Thoracic aorta (tissue), 2 donors: ENCODE measurements around the gene COPZ2. TPM values are rescaled to one million over a fixed set of nuclear protein-coding genes. Genes with fewer than 3 reads are reported as not detected.
"Not testable (repeated sequence)": the region's sequence is repeated elsewhere in the genome, so short reads cannot be mapped to it uniquely, and the experiment has no call there.

Experiments
- ATAC-seq: fragments of 150-250 bp; one replicate; pipeline ENCODE4 v1.8.0; 2017; ENCODE audit warnings: low read depth; ENCODE audit not compliant: insufficient number of reproducible peaks, low FRiP score
- DNase-seq: peaks from one replicate; pipeline ENCODE4 v3.0.0-alpha.2; 2020; ENCODE audit warnings: low spot score
- H3K27ac ChIP-seq, 2 donors: fragments of 200-600 bp; sonication (generic); 1 replicate in 1 of 2; 2 replicates in 1 of 2; pipeline ENCODE4 v1.5.1; 2016; ENCODE audit warnings: mild to moderate bottlenecking in 2 of 2, moderate library complexity in 2 of 2
- H3K27me3 ChIP-seq: fragments of 200-600 bp; sonication (generic); replicated peaks from 2 replicates; pipeline ENCODE4 v1.6.0; 2016; ENCODE audit warnings: mild to moderate bottlenecking; ENCODE audit not compliant: insufficient read depth
- H3K36me3 ChIP-seq: fragments of 200-600 bp; sonication (generic); one replicate; pipeline ENCODE4 v1.5.1; 2016
- H3K4me1 ChIP-seq, 2 donors: fragments of 200-600 bp; sonication (generic); 1 replicate in 1 of 2; 2 replicates in 1 of 2; pipeline versions ENCODE4 v1.5.1 to v1.6.0; 2016; ENCODE audit warnings: low read depth in 2 of 2, mild to moderate bottlenecking in 1 of 2; ENCODE audit not compliant: control insufficient read depth in 1 of 2
- H3K4me3 ChIP-seq: fragments of 200-600 bp; sonication (generic); 2 replicates; pipeline ENCODE4 v1.5.1; 2016; ENCODE audit warnings: mild to moderate bottlenecking
- H3K9me3 ChIP-seq: fragments of 200-600 bp; sonication (generic); 2 replicates; pipeline ENCODE4 v1.5.1; 2016
- CTCF ChIP-seq: fragments of 200-600 bp; sonication (generic); IDR thresholded peaks from one replicate; pipeline ENCODE4 v1.5.1; 2019; ENCODE audit warnings: antibody characterized with exemption
- total RNA-seq, 2 donors: library from RNA; depleted of rRNA; stranded (reverse); fragments of >200 nt; gene quantifications; one replicate each; pipeline versions ENCODE4 v1.1.0 to v1.2.3, GENCODE V29; 2016

Gene COPZ2
- total RNA-seq, 2 donors from 2014 or later: 46.8 to 70.9 TPM

- Histone ChIP-seq H3K27me3 (no peaks in the 10 kb centered on the region), H3K27ac (peak overlapping the region; percentile 66), H3K4me3 (peak overlapping the region; percentile 74), H3K36me3 (no peaks in the 10 kb centered on the region), H3K4me1 (peaks cover 4 to 16% of the 10 kb centered on the region in 2 donors), H3K9me3 (no peaks in the 10 kb centered on the region)
- no peak for TF ChIP-seq CTCF
- ATAC-seq (no peak), DNase-seq (no peak)
Observed at GRCh38 chr17:48036693-48037035, 933 bp downstream of the COPZ2 start.

- not testable (repeated sequence) for H3K9me3 ChIP-seq, DNase-seq, H3K4me3 ChIP-seq, H3K27me3 ChIP-seq, ATAC-seq, H3K27ac ChIP-seq, H3K36me3 ChIP-seq
- peaks cover 4 to 24% of the 10 kb centered on the region in 2 donors for H3K4me1 ChIP-seq
Observed at GRCh38 chr17:48034734-48035133, 2.9 kb downstream of the COPZ2 start.

GRCh38 chr17:48031966-48032365 is 5.6 kb downstream of the COPZ2 start:
- Histone ChIP-seq H3K27me3 (no peaks in the 10 kb centered on the region), H3K9me3 (no peaks in the 10 kb centered on the region), H3K27ac (no peak overlapping the region), H3K36me3 (no peaks in the 10 kb centered on the region), H3K4me3 (no peak overlapping the region), H3K4me1 (peaks cover 0 to 16% of the 10 kb centered on the region in 2 donors)
- no peak for TF ChIP-seq CTCF
- ATAC-seq: no peak
- no peak for DNase-seq

DNA sequence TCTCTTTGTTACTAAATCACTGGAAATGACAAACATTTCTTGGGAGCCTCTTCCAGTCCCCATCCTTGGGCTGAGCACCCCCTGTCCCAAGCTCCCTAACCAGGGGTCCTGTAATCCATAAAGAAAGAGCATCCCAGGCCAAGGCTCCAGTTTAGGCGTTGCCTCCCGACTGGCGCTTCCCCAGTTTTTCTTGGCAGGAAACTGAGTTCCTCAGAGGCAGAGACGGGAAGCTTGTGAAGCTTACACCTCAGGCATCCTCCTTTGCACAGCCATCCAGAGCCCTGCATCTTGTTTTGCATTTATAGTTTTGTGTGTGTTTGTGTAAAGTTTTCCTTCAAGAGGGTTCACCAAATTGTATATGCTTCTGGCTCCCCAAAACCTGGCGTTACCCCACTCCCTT is 7.1 kb downstream of the COPZ2 start:
- no peak for TF ChIP-seq CTCF
- DNase-seq: no peak
- no peak for ATAC-seq

DNA sequence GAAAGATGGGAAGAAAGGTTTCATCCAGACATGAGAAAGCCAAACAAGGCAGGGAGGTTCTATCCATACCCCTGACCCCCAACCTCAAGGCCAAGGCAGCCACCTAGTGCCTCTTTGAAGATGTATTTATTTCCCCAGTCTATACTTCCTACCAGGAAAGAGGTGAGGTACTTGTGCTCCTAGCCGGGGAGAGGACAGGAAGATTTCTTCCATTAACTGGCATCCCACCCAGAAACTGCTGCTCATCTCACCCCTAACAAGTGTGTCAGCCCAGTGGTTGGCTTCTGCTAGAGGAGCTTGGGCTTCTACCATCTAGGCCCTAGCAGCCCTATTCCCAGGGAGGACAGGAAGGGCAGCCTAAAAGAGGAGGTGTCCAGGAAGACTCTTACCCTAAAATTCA is 8.9 kb downstream of the COPZ2 start:
- no peaks in the 10 kb centered on the region for H3K9me3 ChIP-seq
- no peaks in the 10 kb centered on the region for H3K36me3 ChIP-seq
- ATAC-seq: no peak
- peaks cover 15 to 35% of the 10 kb centered on the region in 2 donors for H3K4me1 ChIP-seq
- H3K27me3 ChIP-seq: no peaks in the 10 kb centered on the region
- H3K4me3 ChIP-seq: no peak overlapping the region
- H3K27ac ChIP-seq: no peak overlapping the region
- no peak for TF ChIP-seq CTCF
- DNase-seq: no peak

More for the DNA sequence above, 7.1 kb downstream of the COPZ2 start:
- Histone ChIP-seq H3K27ac (no peak overlapping the region), H3K27me3 (no peaks in the 10 kb centered on the region), H3K9me3 (no peaks in the 10 kb centered on the region), H3K4me3 (no peak overlapping the region), H3K36me3 (no peaks in the 10 kb centered on the region), H3K4me1 (peaks cover 10 to 23% of the 10 kb centered on the region in 2 donors)

- ATAC-seq: no peak
Observed at GRCh38 chr17:48027322-48027981, 10.1 kb downstream of the COPZ2 start.

More at GRCh38 chr17:48027322-48027981, 10.1 kb downstream of the COPZ2 start:
- TF ChIP-seq CTCF: no peak
- Histone ChIP-seq H3K4me1 (peaks cover 19 to 44% of the 10 kb centered on the region in 2 donors), H3K9me3 (no peaks in the 10 kb centered on the region), H3K4me3 (no peak overlapping the region), H3K27ac (no peak overlapping the region), H3K36me3 (no peaks in the 10 kb centered on the region), H3K27me3 (no peaks in the 10 kb centered on the region)
- no peak for DNase-seq
